ENCODE results near the gene LMNA. TPM values are rescaled to one million over a fixed set of nuclear protein-coding genes. Genes with fewer than 3 reads are reported as not detected.

The LMNA gene
- total and polyA plus RNA-seq, 2 donors (not counting 1 experiment from before 2014, with no cell fraction given), result 19.4 to 28.7 TPM

GRCh38 chr1:156160743-156161171 is 46.2 kb downstream of the LMNA start:
- Histone ChIP-seq H2AFZ (ENCODE audit: insufficient read depth, low read depth, low read length, poor library complexity, severe bottlenecking) (peak overlapping the region; percentile 63), H3K4me3 (ENCODE audit: control extremely low read depth in 1 of 5, extremely low read depth in 1 of 5, insufficient read depth in 1 of 5, low read depth in 2 of 5, low read length in 4 of 5) (peak overlapping the region in 4 of 5 experiments; percentile 25 to 45 (median 34))

More at GRCh38 chr1:156160743-156161171, 46.2 kb downstream of the LMNA start:
- Mint-ChIP-seq H3K9me3 (ENCODE audit: insufficient read depth) (no peaks in the 10 kb centered on the region), H3K27ac (peak overlapping the region; percentile 41), H3K4me1 (peaks cover 55% of the 10 kb centered on the region), H3K27me3 (peaks cover 32% of the 10 kb centered on the region), H3K4me3 (peak overlapping the region; percentile 80)
- TF ChIP-seq CTCF (IDR thresholded peaks at IDR 0.05) (no peak), EZH2 (IDR thresholded peaks at IDR 0.05; ENCODE audit: borderline replicate concordance, insufficient read depth, low read depth, low read length, poor library complexity, severe bottlenecking) (no peak)
- no peaks in the 10 kb centered on the region for H3K36me3 ChIP-seq (replicated peaks in 1 of 2; ENCODE audit: control extremely low read depth in 1 of 2, control insufficient read depth in 1 of 2, extremely low read depth in 1 of 2, insufficient read depth in 2 of 2, low read length in 1 of 2)
- peak overlapping the region; percentile 54 for H3K9ac ChIP-seq (ENCODE audit: low read length)
- ATAC-seq (ENCODE audit: low read depth) (peak; percentile 84), DNase-seq (peak; percentile 56)
- ChIA-PET POLR2A (interaction anchor here (0.5 kb wide), 1 partner anchor 1666 kb away, joined by 8 read pairs; no protein-coding TSS in a partner anchor), CTCF (interaction anchor here (1.1 to 4.0 kb wide), 3 partner anchors 10 to 64 kb away, joined by 3 to 17 read pairs (median 4); no protein-coding TSS in a partner anchor)
- H4K20me1 ChIP-seq (ENCODE audit: control insufficient read depth, insufficient read depth, low read length, poor library complexity, severe bottlenecking), result no peaks in the 10 kb centered on the region
- H3K4me1 ChIP-seq (ENCODE audit: control insufficient read depth in 2 of 2, insufficient read depth in 2 of 2, low read length in 2 of 2), result peaks cover 41 to 55% of the 10 kb centered on the region in 2 donors
- H3K4me2 ChIP-seq (replicated peaks; ENCODE audit: low read depth, low read length, poor library complexity, severe bottlenecking), result peak overlapping the region; percentile 80
- intact Hi-C loops (cut with micrococcal nuclease), result no loop called here
- WGBS (ENCODE audit: insufficient coverage), result 10% methylated on average over 12 of the region's 22 CpGs
- peaks cover 0 to 22% (median 7%) of the 10 kb centered on the region in 4 experiments for H3K27me3 ChIP-seq (replicated peaks in 1 of 4; ENCODE audit: control extremely low read depth in 1 of 4, control insufficient read depth in 3 of 4, insufficient read depth in 4 of 4, low read length in 3 of 4)
- no peak overlapping the region for H3K27ac ChIP-seq (ENCODE audit: low read length in 2 of 2)
- H3K9me3 ChIP-seq (ENCODE audit: control extremely low read depth in 1 of 3, control insufficient read depth in 2 of 3, insufficient read depth in 1 of 3, low read length in 2 of 3), result no peaks in the 10 kb centered on the region
- peaks cover 10% of the 10 kb centered on the region for H3K79me2 ChIP-seq (ENCODE audit: control insufficient read depth, insufficient read depth, low read length)
